Panc1 (cell line): ENCODE measurements around the gene ATP6V1B1. TPM values are rescaled to one million over a fixed set of nuclear protein-coding genes. Genes with fewer than 3 reads are reported as not detected.

Source experiments
- ATAC-seq: fragments of 200-7000 bp; cut with Tn5 transposase; 2 replicates; pipeline ENCODE4 v1.9.1; 2020; ENCODE audit warnings: mild to moderate bottlenecking, moderate library complexity
- BruUV-seq: library from RNA; stranded (reverse); fragments of 400-500 nt; replicated peaks from 2 replicates; lab custom pipeline; 2021; lab: Mats Ljungman, UMichigan
- CTCF ChIA-PET: fragments of 300-600 bp; sonication (Branson Sonifier 250); formaldehyde crosslinking; loops from one replicate; lab custom pipeline; 2022; ENCODE audit warnings: antibody characterized with exemption; lab: Charles Lee
- POLR2A ChIA-PET: fragments of 300-600 bp; sonication (Branson Sonifier 250); formaldehyde crosslinking; loops from one replicate; lab custom pipeline; 2022; ENCODE audit warnings: antibody characterized with exemption; lab: Charles Lee
- DNase-seq: peaks from one replicate; pipeline ENCODE4 v3.0.0-alpha.2; 2010; ENCODE audit warnings: low read depth, low spot score
- H3K27ac ChIP-seq: 2 replicates; pipeline ENCODE4 v1.5.1; 2011; ENCODE audit warnings: mild to moderate bottlenecking, low read length, inconsistent platforms
- H3K27me3 ChIP-seq: fragments of 200-500 bp; sonication (Bioruptor generic); 2 replicates; pipeline ENCODE4 v1.6.0; 2014; ENCODE audit warnings: low read length, inconsistent platforms; ENCODE audit not compliant: control insufficient read depth, insufficient read depth
- H3K36me3 ChIP-seq: fragments of 200-500 bp; sonication (Bioruptor generic); 2 replicates; pipeline ENCODE4 v1.5.1; 2014; ENCODE audit warnings: inconsistent platforms, mild to moderate bottlenecking, low read length, moderate library complexity; ENCODE audit not compliant: control insufficient read depth, insufficient read depth
- H3K4me1 ChIP-seq: 2 replicates; pipeline ENCODE4 v1.5.1; 2011; ENCODE audit warnings: inconsistent platforms, mild to moderate bottlenecking, low read length, moderate library complexity; ENCODE audit not compliant: control insufficient read depth, insufficient read depth
- H3K4me3 ChIP-seq, 2 experiments: 2 replicates each; pipeline ENCODE4 v1.5.1; 2011 to 2012; ENCODE audit warnings: low read depth in 2 of 2, low read length in 2 of 2, mild to moderate bottlenecking in 2 of 2, inconsistent platforms in 1 of 2, moderate library complexity in 1 of 2
- H3K9me3 ChIP-seq: fragments of 200-500 bp; sonication (Bioruptor generic); 2 replicates; pipeline ENCODE4 v1.5.1; 2014; ENCODE audit warnings: low read depth, mild to moderate bottlenecking, inconsistent platforms, low read length, moderate library complexity; ENCODE audit not compliant: control insufficient read depth, insufficient read depth
- CTCF ChIP-seq: fragments of 450-650 bp; IDR thresholded peaks from 2 replicates; pipeline ENCODE4 v1.5.1; 2017; ENCODE audit warnings: mild to moderate bottlenecking
- POLR2AphosphoS5 ChIP-seq: IDR thresholded peaks from 2 replicates; pipeline ENCODE4 v1.6.1; 2012; ENCODE audit warnings: mild to moderate bottlenecking, low read depth, low read length, moderate library complexity
- REST ChIP-seq, 2 experiments: IDR thresholded peaks; 2 replicates each; pipeline ENCODE4 v1.6.1; 2011 to 2012; ENCODE audit warnings: low read depth in 2 of 2, control low read depth in 1 of 2, low read length in 1 of 2, mild to moderate bottlenecking in 1 of 2, moderate library complexity in 1 of 2; ENCODE audit not compliant: insufficient read depth in 1 of 2
- SIN3A ChIP-seq: IDR thresholded peaks from 2 replicates; pipeline ENCODE4 v1.6.1; 2012; ENCODE audit warnings: low read depth, mild to moderate bottlenecking, low read length, moderate library complexity, borderline replicate concordance; ENCODE audit not compliant: insufficient read depth
- TCF7L2 ChIP-seq: IDR thresholded peaks from 2 replicates; pipeline ENCODE4 v1.6.1; 2011; ENCODE audit warnings: mild to moderate bottlenecking, low read depth, low read length, inconsistent platforms
- in situ Hi-C: cut with HindIII; loops from 2 replicates; pipeline ENCODE4 v1.10.0; 2016; ENCODE audit warnings: low sequenced_read_pairs, low pct_unique_long_range_greater_than_20kb
- intact Hi-C: fragments of 100-400 bp; cut with micrococcal nuclease; formaldehyde crosslinking; loops from one replicate; pipeline ENCODE4 v1.10.0; 2022; ENCODE audit not compliant: unreplicated experiment
- total RNA-seq: library from RNA; stranded (reverse); gene quantifications from one replicate; pipeline ENCODE4 v1.2.1, GENCODE V29; 2021; ENCODE audit not compliant: unreplicated experiment

ATP6V1B1 gene
- total RNA-seq, 1 experiment from 2014 or later, result 0.18 TPM

GRCh38 chr2:70927138-70927537 is 8.6 kb upstream of the ATP6V1B1 start:
- Histone ChIP-seq H3K9me3 (no peaks in the 10 kb centered on the region), H3K36me3 (no peaks in the 10 kb centered on the region), H3K4me1 (no peaks in the 10 kb centered on the region), H3K27ac (no peak overlapping the region), H3K27me3 (no peaks in the 10 kb centered on the region), H3K4me3 (no peak overlapping the region)
- ChIA-PET POLR2A (no interaction called here), CTCF (no interaction called here)
- intact Hi-C loops, result no loop called here
- BruUV-seq, result no TSS peak
- TF ChIP-seq CTCF (no peak), TCF7L2 (no peak), REST (IDR thresholded peaks at IDR 0.05; ENCODE audit: insufficient read depth in 1 of 2, low read depth in 2 of 2, low read length in 1 of 2) (no peak), SIN3A (no peak), POLR2AphosphoS5 (no peak)
- in situ Hi-C loops, result no loop called here
- DNase-seq, result no peak
- ATAC-seq, result no peak

GRCh38 chr2:70927641-70928040 is 8.1 kb upstream of the ATP6V1B1 start:
- Histone ChIP-seq H3K27ac (no peak overlapping the region), H3K27me3 (no peaks in the 10 kb centered on the region), H3K4me1 (no peaks in the 10 kb centered on the region), H3K4me3 (no peak overlapping the region), H3K36me3 (no peaks in the 10 kb centered on the region), H3K9me3 (no peaks in the 10 kb centered on the region)
- intact Hi-C loops, result no loop called here
- TF ChIP-seq REST (IDR thresholded peaks at IDR 0.05; ENCODE audit: insufficient read depth in 1 of 2, low read depth in 2 of 2, low read length in 1 of 2) (no peak), SIN3A (no peak)
- no peak for ATAC-seq
- no TSS peak for BruUV-seq
- in situ Hi-C loops, result no loop called here
- POLR2A ChIA-PET, result no interaction called here
- no peak for DNase-seq
- CTCF ChIA-PET, result no interaction called here
